Endothelial cell of umbilical vein (primary cell): Measurements from ENCODE around the gene FHIT.

ENCODE experiments used
- CTCF ChIP-seq, 2 donors: IDR thresholded peaks; 1 replicate in 1 of 2; 2 replicates in 1 of 2; pipeline ENCODE4 v1.5.1; 2011; ENCODE audit warnings: low read length in 2 of 2, mild to moderate bottlenecking in 2 of 2, moderate library complexity in 2 of 2, control low read depth in 1 of 2, inconsistent platforms in 1 of 2, low read depth in 1 of 2; ENCODE audit not compliant: insufficient read depth in 1 of 2; ENCODE audit errors: extremely low read depth in 1 of 2
- EZH2 ChIP-seq: IDR thresholded peaks from 2 replicates; pipeline ENCODE4 v1.6.1; 2012; ENCODE audit warnings: borderline replicate concordance, low read depth, mild to moderate bottlenecking, moderate library complexity, low read length, inconsistent platforms; ENCODE audit not compliant: severe bottlenecking

- TF ChIP-seq EZH2 (no peak), CTCF (IDR thresholded peaks at IDR 0.05; ENCODE audit: extremely low read depth in 1 of 2, insufficient read depth in 1 of 2, low read depth in 1 of 2, low read length in 2 of 2) (no peak)
Observed at GRCh38 chr3:61078048-61078752, 173.1 kb downstream of the FHIT start.
